Aorta (tissue), 5 donors: Measurements from ENCODE around the gene ATG5. TPM values are rescaled to one million over a fixed set of nuclear protein-coding genes. Genes with fewer than 3 reads are reported as not detected.
A peak's percentile ranks its signal among the peaks of the same experiment; 100 is the strongest.

Experiments
- ATAC-seq: fragments of 200-7000 bp; cut with Tn5 transposase; one replicate; pipeline ENCODE4 v1.9.1; 2022; ENCODE audit warnings: moderate library complexity; ENCODE audit not compliant: low FRiP score
- DNase-seq, 2 donors: peaks; one replicate each; pipeline ENCODE4 v3.0.0-alpha.2; 2020
- H3K27ac ChIP-seq, 2 donors: one replicate each; pipeline ENCODE4 v1.5.1; 2013; ENCODE audit warnings: low read length in 2 of 2, mild to moderate bottlenecking in 2 of 2, moderate library complexity in 2 of 2, control low read depth in 1 of 2, inconsistent platforms in 1 of 2, low read depth in 1 of 2
- H3K27me3 ChIP-seq, 2 donors: one replicate each; pipeline ENCODE4 v1.6.1; 2013; ENCODE audit warnings: control low read depth in 1 of 2, low read length in 1 of 2, mild to moderate bottlenecking in 1 of 2, moderate library complexity in 1 of 2; ENCODE audit not compliant: insufficient read depth in 2 of 2, control insufficient read depth in 1 of 2
- H3K36me3 ChIP-seq, 2 donors: one replicate each; pipeline ENCODE4 v1.6.1; 2013; ENCODE audit warnings: control low read depth in 1 of 2, low read length in 1 of 2, mild to moderate bottlenecking in 1 of 2; ENCODE audit not compliant: insufficient read depth in 2 of 2, control insufficient read depth in 1 of 2
- H3K4me1 ChIP-seq, 2 donors: one replicate each; pipeline ENCODE4 v1.6.1; 2013; ENCODE audit warnings: low read length in 2 of 2, control low read depth in 1 of 2, mild to moderate bottlenecking in 1 of 2, moderate library complexity in 1 of 2; ENCODE audit not compliant: insufficient read depth in 2 of 2, control insufficient read depth in 1 of 2
- H3K4me3 ChIP-seq, 2 donors: one replicate each; pipeline ENCODE4 v1.5.1; 2013; ENCODE audit warnings: low read length in 2 of 2, control low read depth in 1 of 2, mild to moderate bottlenecking in 1 of 2
- H3K9me3 ChIP-seq: one replicate; pipeline ENCODE4 v1.6.1; 2013; ENCODE audit warnings: mild to moderate bottlenecking, low read length; ENCODE audit not compliant: control insufficient read depth
- WGBS, 2 donors: extraction: QIAGEN DNeasy Blood & Tissue Kit; methylation state at CpG; one replicate each; pipeline ENCODE4 v1.1.7; 2013; 5-methylcytosine and 5-hydroxymethylcytosine counted together
- intact Hi-C, 2 donors: fragments of 100-400 bp; cut with DNase I; formaldehyde crosslinking; loops; one replicate each; pipeline versions ENCODE4 v1.14.2 to v1.15.0; 2022
- polyA plus RNA-seq, 2 donors: library from polyadenylated mRNA; stranded (reverse); fragments of 200-250 nt; gene quantifications; one replicate each; pipeline ENCODE4 v1.2.3, GENCODE V29; 2013
- total RNA-seq, 2 donors: library from RNA; stranded (reverse); fragmentation: NEBNext Ultra II Directional; extraction: Animal tissue kit (Norgen Biotek cat#: 25700); gene quantifications; one replicate each; pipeline ENCODE4 v1.2.1, GENCODE V29; 2021
- donor health status: healthy with polysubstance abuse.
- donor health status: Bipolar disorder and iron deficiency.
- donor health status: DM: no; HTN: no; CAD: no.
- donor health status: DM: no; HTN: no; CAD: no.
- donor health status: DM: yes; HTN: yes; CAD: no.

ATG5 gene
- total and polyA plus RNA-seq, 4 donors, result 17.5 to 34.6 (median 29.0) TPM

GRCh38 chr6:106169517-106169916 lies 156.0 kb downstream of the ATG5 start:
- DNase-seq (no peak), ATAC-seq (no peak)
- Histone ChIP-seq H3K36me3 (no peaks in the 10 kb centered on the region), H3K4me1 (no peaks in the 10 kb centered on the region), H3K27ac (no peak overlapping the region), H3K4me3 (no peak overlapping the region), H3K27me3 (no peaks in the 10 kb centered on the region), H3K9me3 (no peaks in the 10 kb centered on the region)
- intact Hi-C loops, result no loop called here
- WGBS, 2 donors, result 92 to 94% methylated on average over 5 of the region's 5 CpGs

- no peak for ATAC-seq
- Histone ChIP-seq H3K27me3 (no peaks in the 10 kb centered on the region), H3K36me3 (no peaks in the 10 kb centered on the region), H3K9me3 (no peaks in the 10 kb centered on the region), H3K27ac (no peak overlapping the region), H3K4me3 (no peak overlapping the region), H3K4me1 (no peaks in the 10 kb centered on the region)
- 82 to 84% methylated on average over 15 of the region's 15 CpGs for WGBS, 2 donors
- no peak for DNase-seq
- intact Hi-C loops, result no loop called here
Measured at GRCh38 chr6:106168097-106168888, 157.3 kb downstream of the ATG5 start.

GRCh38 chr6:106167096-106167814 lies 158.3 kb downstream of the ATG5 start:
- no peaks in the 10 kb centered on the region for H3K4me1 ChIP-seq
- 86 to 87% methylated on average over 6 of the region's 6 CpGs for WGBS, 2 donors
- H3K27me3 ChIP-seq, result no peaks in the 10 kb centered on the region
- no peaks in the 10 kb centered on the region for H3K9me3 ChIP-seq
- no peak for DNase-seq
- no peak for ATAC-seq
- intact Hi-C loops, result no loop called here
- H3K36me3 ChIP-seq, result no peaks in the 10 kb centered on the region
- no peak overlapping the region for H3K27ac ChIP-seq
- no peak overlapping the region for H3K4me3 ChIP-seq

- intact Hi-C loops, result no loop called here
- Histone ChIP-seq H3K36me3 (no peaks in the 10 kb centered on the region), H3K27ac (no peak overlapping the region), H3K4me3 (no peak overlapping the region), H3K27me3 (no peaks in the 10 kb centered on the region), H3K4me1 (no peaks in the 10 kb centered on the region), H3K9me3 (no peaks in the 10 kb centered on the region)
- ATAC-seq, result no peak
- 94 to 97% methylated on average over 3 of the region's 3 CpGs for WGBS, 2 donors
- no peak for DNase-seq
Measured at GRCh38 chr6:106165885-106166485, 159.6 kb downstream of the ATG5 start.

- no peak overlapping the region for H3K4me3 ChIP-seq
- no peaks in the 10 kb centered on the region for H3K27me3 ChIP-seq
- H3K36me3 ChIP-seq, result no peaks in the 10 kb centered on the region
- H3K27ac ChIP-seq, result no peak overlapping the region
- H3K9me3 ChIP-seq, result no peaks in the 10 kb centered on the region
- DNase-seq (peak in 1 of 2 donors; percentile 65), ATAC-seq (peak; percentile 44)
- H3K4me1 ChIP-seq, result no peaks in the 10 kb centered on the region
- WGBS, 2 donors, result 73 to 76% methylated on average over 17 of the region's 17 CpGs
- intact Hi-C loops, result no loop called here
Measured at GRCh38 chr6:106163966-106164877, 161.3 kb downstream of the ATG5 start.

GRCh38 chr6:106163446-106163965 lies 162.1 kb downstream of the ATG5 start:
- no peaks in the 10 kb centered on the region for H3K27me3 ChIP-seq
- DNase-seq (peak in 1 of 2 donors; percentile 69), ATAC-seq (no peak)
- no peaks in the 10 kb centered on the region for H3K4me1 ChIP-seq
- no peak overlapping the region for H3K27ac ChIP-seq
- H3K4me3 ChIP-seq, result no peak overlapping the region
- H3K36me3 ChIP-seq, result no peaks in the 10 kb centered on the region
- WGBS, 2 donors, result 31 to 43% methylated on average over 7 of the region's 7 CpGs
- intact Hi-C loops, result no loop called here
- H3K9me3 ChIP-seq, result no peaks in the 10 kb centered on the region

- intact Hi-C loops, result no loop called here
- H3K4me1 ChIP-seq, result no peaks in the 10 kb centered on the region
- 88 to 92% methylated on average over 4 of the region's 4 CpGs for WGBS, 2 donors
- no peak overlapping the region for H3K27ac ChIP-seq
- no peak for ATAC-seq
- no peak for DNase-seq
- no peak overlapping the region for H3K4me3 ChIP-seq
- no peaks in the 10 kb centered on the region for H3K27me3 ChIP-seq
- no peaks in the 10 kb centered on the region for H3K36me3 ChIP-seq
- H3K9me3 ChIP-seq, result no peaks in the 10 kb centered on the region
Measured at GRCh38 chr6:106162921-106163320, 162.6 kb downstream of the ATG5 start.

- no peaks in the 10 kb centered on the region for H3K9me3 ChIP-seq
- no peaks in the 10 kb centered on the region for H3K27me3 ChIP-seq
- no peak for DNase-seq
- H3K27ac ChIP-seq, result no peak overlapping the region
- no peak overlapping the region for H3K4me3 ChIP-seq
- H3K36me3 ChIP-seq, result no peaks in the 10 kb centered on the region
- no peaks in the 10 kb centered on the region for H3K4me1 ChIP-seq
- WGBS, 2 donors, result 98 to 99% methylated on average over 2 of the region's 2 CpGs
- no peak for ATAC-seq
- intact Hi-C loops, result no loop called here
Measured at GRCh38 chr6:106161893-106162292, 163.7 kb downstream of the ATG5 start.
